Liver (tissue), 9 donors: Measurements from ENCODE around the gene TFDP1. TPM values are rescaled to one million over a fixed set of nuclear protein-coding genes. Genes with fewer than 3 reads are reported as not detected.

Source experiments
- DNase-seq: peaks from one replicate; pipeline ENCODE4 v3.0.0-alpha.2; 2017; ENCODE audit warnings: low spot score
- H3K27ac ChIP-seq, 2 donors: one replicate each; pipeline ENCODE4 v1.7.0; 2013; ENCODE audit warnings: inconsistent platforms in 2 of 2, low read length in 2 of 2, control low read depth in 1 of 2, low read depth in 1 of 2, mild to moderate bottlenecking in 1 of 2
- H3K27me3 ChIP-seq, 4 donors: one replicate each; pipeline versions ENCODE4 v1.6.1 to v1.7.0; 2013; ENCODE audit warnings: low read length in 3 of 4, inconsistent platforms in 1 of 4, mild to moderate bottlenecking in 1 of 4, moderate library complexity in 1 of 4; ENCODE audit not compliant: control insufficient read depth in 4 of 4, insufficient read depth in 4 of 4
- H3K36me3 ChIP-seq, 4 donors: one replicate each; pipeline versions ENCODE4 v1.6.1 to v1.7.0; 2013; ENCODE audit warnings: low read length in 3 of 4, mild to moderate bottlenecking in 3 of 4, low read depth in 1 of 4, moderate library complexity in 1 of 4; ENCODE audit not compliant: control insufficient read depth in 4 of 4, insufficient read depth in 3 of 4
- H3K4me1 ChIP-seq, 4 donors: one replicate each; pipeline versions ENCODE4 v1.6.1 to v1.7.0; 2013; ENCODE audit warnings: low read length in 3 of 4, mild to moderate bottlenecking in 3 of 4, moderate library complexity in 1 of 4; ENCODE audit not compliant: control insufficient read depth in 4 of 4, insufficient read depth in 4 of 4
- H3K4me3 ChIP-seq, 3 donors: one replicate each; pipeline versions ENCODE4 v1.6.1 to v1.7.0; 2013; ENCODE audit warnings: low read length in 3 of 3, control low read depth in 1 of 3, low read depth in 1 of 3, mild to moderate bottlenecking in 1 of 3
- H3K9ac ChIP-seq, 2 donors: one replicate each; pipeline ENCODE4 v1.7.0; 2013; ENCODE audit warnings: low read length in 2 of 2, mild to moderate bottlenecking in 2 of 2, moderate library complexity in 2 of 2, control low read depth in 1 of 2, low read depth in 1 of 2
- H3K9me3 ChIP-seq, 4 donors: one replicate each; pipeline versions ENCODE4 v1.6.1 to v1.7.0; 2013; ENCODE audit warnings: low read length in 3 of 4; ENCODE audit not compliant: control insufficient read depth in 4 of 4
- EGR1 ChIP-seq, 2 donors: IDR thresholded peaks; 2 replicates each; pipeline ENCODE4 v1.6.1; 2016 to 2018; ENCODE audit warnings: antibody characterized with exemption in 2 of 2, low read depth in 2 of 2
- FOXA1 ChIP-seq: IDR thresholded peaks from 2 replicates; pipeline ENCODE4 v1.6.1; 2016; ENCODE audit warnings: antibody characterized with exemption
- FOXA2 ChIP-seq: IDR thresholded peaks from 2 replicates; pipeline ENCODE4 v1.6.1; 2016; ENCODE audit warnings: antibody characterized with exemption
- GABPA ChIP-seq, 2 donors: IDR thresholded peaks in 1 of 2; conservative IDR thresholded peaks in 1 of 2; 2 replicates each; pipeline ENCODE4 v1.6.1; 2016; ENCODE audit warnings: antibody characterized with exemption in 2 of 2, mild to moderate bottlenecking in 1 of 2, moderate library complexity in 1 of 2
- HNF4A ChIP-seq, 2 donors: conservative IDR thresholded peaks; 2 replicates each; pipeline ENCODE4 v1.6.1; 2016; ENCODE audit warnings: antibody characterized with exemption in 2 of 2, mild to moderate bottlenecking in 2 of 2
- JUND ChIP-seq, 2 donors: IDR thresholded peaks; 2 replicates each; pipeline ENCODE4 v1.6.1; 2016; ENCODE audit warnings: antibody characterized with exemption in 2 of 2
- RAD21 ChIP-seq, 2 donors: IDR thresholded peaks; 2 replicates each; pipeline ENCODE4 v1.6.1; 2016; ENCODE audit warnings: antibody characterized with exemption in 2 of 2, mild to moderate bottlenecking in 2 of 2
- SP1 ChIP-seq: IDR thresholded peaks from 2 replicates; pipeline ENCODE4 v1.6.1; 2018; ENCODE audit warnings: antibody characterized with exemption, mild to moderate bottlenecking
- TAF1 ChIP-seq: conservative IDR thresholded peaks from 2 replicates; pipeline ENCODE4 v1.6.1; 2016; ENCODE audit warnings: antibody characterized with exemption, mild to moderate bottlenecking
- WGBS: extraction: QIAGEN DNeasy Blood & Tissue Kit; methylation state at CpG from one replicate; pipeline ENCODE4 v1.1.7; 2013; 5-methylcytosine and 5-hydroxymethylcytosine counted together
- polyA plus RNA-seq, 2 donors: library from polyadenylated mRNA; stranded (reverse) in 1 of 2; unstranded in 1 of 2; fragments of 200-250 nt in 1 of 2; fragments of >200 nt in 1 of 2; fragmentation: Nextera tagmentation in 1 of 2; extraction: Ambion mirVana in 1 of 2; gene quantifications; one replicate each; pipeline versions ENCODE4 v1.2.1 to v1.2.3, GENCODE V29; 2013 to 2015
- total RNA-seq, 2 donors: library from RNA; depleted of rRNA; stranded (reverse); fragments of >200 nt; gene quantifications; one replicate each; pipeline ENCODE4 v1.2.3, GENCODE V29; 2014
- TF ChIP-seq, protein P1 (sequence below): fragments of 150-350 bp; IDR thresholded peaks from 2 replicates; pipeline ENCODE4 v1.5.1; 2017; ENCODE audit warnings: improper control_type of control experiment, low read depth, low read length; ENCODE audit not compliant: missing input control
- TF ChIP-seq, protein P2 (sequence below): IDR thresholded peaks from 2 replicates; pipeline ENCODE4 v1.6.1; 2016; ENCODE audit warnings: antibody characterized with exemption
- TF ChIP-seq, protein P3 (sequence below): IDR thresholded peaks from 2 replicates; pipeline ENCODE4 v1.6.1; 2016; ENCODE audit warnings: antibody characterized with exemption, mild to moderate bottlenecking
- donor health status: healthy.
- donor health status: healthy.
- donor health status: healthy.
- donor health status: healthy.
- donor health status: healthy.

Gene TFDP1
- total and polyA plus RNA-seq, 4 donors, result 9.9 to 140 (median 17.8) TPM

GRCh38 chr13:113596321-113597200, 12.0 kb downstream of the TFDP1 start:
- TF ChIP-seq, protein P1, sequence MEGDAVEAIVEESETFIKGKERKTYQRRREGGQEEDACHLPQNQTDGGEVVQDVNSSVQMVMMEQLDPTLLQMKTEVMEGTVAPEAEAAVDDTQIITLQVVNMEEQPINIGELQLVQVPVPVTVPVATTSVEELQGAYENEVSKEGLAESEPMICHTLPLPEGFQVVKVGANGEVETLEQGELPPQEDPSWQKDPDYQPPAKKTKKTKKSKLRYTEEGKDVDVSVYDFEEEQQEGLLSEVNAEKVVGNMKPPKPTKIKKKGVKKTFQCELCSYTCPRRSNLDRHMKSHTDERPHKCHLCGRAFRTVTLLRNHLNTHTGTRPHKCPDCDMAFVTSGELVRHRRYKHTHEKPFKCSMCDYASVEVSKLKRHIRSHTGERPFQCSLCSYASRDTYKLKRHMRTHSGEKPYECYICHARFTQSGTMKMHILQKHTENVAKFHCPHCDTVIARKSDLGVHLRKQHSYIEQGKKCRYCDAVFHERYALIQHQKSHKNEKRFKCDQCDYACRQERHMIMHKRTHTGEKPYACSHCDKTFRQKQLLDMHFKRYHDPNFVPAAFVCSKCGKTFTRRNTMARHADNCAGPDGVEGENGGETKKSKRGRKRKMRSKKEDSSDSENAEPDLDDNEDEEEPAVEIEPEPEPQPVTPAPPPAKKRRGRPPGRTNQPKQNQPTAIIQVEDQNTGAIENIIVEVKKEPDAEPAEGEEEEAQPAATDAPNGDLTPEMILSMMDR, result no peak
- TF ChIP-seq, protein P2, sequence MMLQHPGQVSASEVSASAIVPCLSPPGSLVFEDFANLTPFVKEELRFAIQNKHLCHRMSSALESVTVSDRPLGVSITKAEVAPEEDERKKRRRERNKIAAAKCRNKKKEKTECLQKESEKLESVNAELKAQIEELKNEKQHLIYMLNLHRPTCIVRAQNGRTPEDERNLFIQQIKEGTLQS, result no peak
- H3K36me3 ChIP-seq, result peaks cover 0 to 24% (median 9%) of the 10 kb centered on the region in 4 donors
- no peaks in the 10 kb centered on the region for H3K27me3 ChIP-seq
- peak; percentile 22 for DNase-seq
- H3K27ac ChIP-seq, result no peak overlapping the region
- 97% methylated on average over 27 of the region's 27 CpGs for WGBS
- no peak overlapping the region for H3K4me3 ChIP-seq
- H3K9ac ChIP-seq, result no peak overlapping the region
- no peaks in the 10 kb centered on the region for H3K4me1 ChIP-seq
- H3K9me3 ChIP-seq, result no peaks in the 10 kb centered on the region

DNA sequence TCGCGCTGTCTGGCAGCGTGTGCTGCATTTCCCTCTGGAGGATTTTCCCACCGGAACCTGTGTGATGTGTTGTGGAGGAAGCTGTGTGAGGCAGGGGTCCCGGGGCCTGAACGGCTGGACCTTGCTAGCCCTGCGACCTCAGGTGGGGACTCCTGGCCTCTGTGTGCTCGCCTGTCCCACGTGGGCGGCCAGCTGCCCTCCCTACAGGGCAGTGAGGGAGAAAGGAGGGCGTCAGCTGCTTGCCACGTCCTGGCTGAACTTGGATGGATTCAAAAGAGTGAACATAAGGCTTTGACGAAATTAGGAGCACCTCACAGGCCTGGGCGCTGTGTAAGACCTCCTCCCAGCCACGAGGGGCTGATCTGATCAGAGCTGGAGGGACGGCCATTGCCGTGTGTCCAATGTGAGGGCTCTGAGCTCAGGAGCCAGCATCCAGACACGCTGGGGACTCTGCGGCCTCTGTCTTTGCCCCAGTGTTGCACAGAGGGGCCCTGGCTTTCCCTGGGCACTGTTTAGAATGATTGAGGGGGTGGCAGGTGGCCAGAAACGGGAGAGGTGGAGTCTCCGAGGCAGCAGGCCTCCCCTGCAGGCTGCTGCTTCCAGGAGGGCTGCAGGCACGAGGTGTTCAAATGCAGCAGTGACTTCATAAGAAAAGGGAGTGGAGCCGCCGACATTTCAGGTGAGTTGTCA, 13.0 kb downstream of the TFDP1 start:
- Histone ChIP-seq H3K4me1 (no peaks in the 10 kb centered on the region), H3K4me3 (no peak overlapping the region), H3K9ac (no peak overlapping the region), H3K9me3 (no peaks in the 10 kb centered on the region), H3K27me3 (no peaks in the 10 kb centered on the region), H3K27ac (no peak overlapping the region), H3K36me3 (peaks cover 0 to 24% (median 8%) of the 10 kb centered on the region in 4 donors)
- 96% methylated on average over 24 of the region's 24 CpGs for WGBS
- no peak for DNase-seq
- TF ChIP-seq HNF4A (conservative IDR thresholded peaks at IDR 0.05) (no peak), EGR1 (IDR thresholded peaks at IDR 0.05; ENCODE audit: low read depth in 2 of 2) (no peak), GABPA (IDR thresholded peaks at IDR 0.05 in 1 of 2, conservative IDR thresholded peaks at IDR 0.05 in 1 of 2) (no peak), FOXA1 (no peak), JUND (IDR thresholded peaks at IDR 0.05) (no peak), FOXA2 (no peak)

- Histone ChIP-seq H3K27ac (no peak overlapping the region), H3K9ac (no peak overlapping the region), H3K4me1 (no peaks in the 10 kb centered on the region), H3K9me3 (no peaks in the 10 kb centered on the region), H3K4me3 (no peak overlapping the region), H3K27me3 (no peaks in the 10 kb centered on the region), H3K36me3 (peaks cover 0 to 24% (median 7%) of the 10 kb centered on the region in 4 donors)
- 94% methylated on average over 5 of the region's 5 CpGs for WGBS
- TF ChIP-seq TAF1 (no peak), GABPA (IDR thresholded peaks at IDR 0.05 in 1 of 2, conservative IDR thresholded peaks at IDR 0.05 in 1 of 2) (no peak)
- DNase-seq, result no peak
Measured at GRCh38 chr13:113598081-113598410, 13.5 kb downstream of the TFDP1 start.

GRCh38 chr13:113598481-113598880, 13.9 kb downstream of the TFDP1 start:
- Histone ChIP-seq H3K27ac (no peak overlapping the region), H3K9me3 (no peaks in the 10 kb centered on the region), H3K4me3 (no peak overlapping the region), H3K4me1 (no peaks in the 10 kb centered on the region), H3K9ac (no peak overlapping the region), H3K27me3 (no peaks in the 10 kb centered on the region), H3K36me3 (peaks cover 0 to 24% (median 7%) of the 10 kb centered on the region in 4 donors)
- WGBS, result 98% methylated on average over 13 of the region's 13 CpGs
- TF ChIP-seq SP1, result no peak
- TF ChIP-seq, protein P2, result no peak
- TF ChIP-seq, protein P3, sequence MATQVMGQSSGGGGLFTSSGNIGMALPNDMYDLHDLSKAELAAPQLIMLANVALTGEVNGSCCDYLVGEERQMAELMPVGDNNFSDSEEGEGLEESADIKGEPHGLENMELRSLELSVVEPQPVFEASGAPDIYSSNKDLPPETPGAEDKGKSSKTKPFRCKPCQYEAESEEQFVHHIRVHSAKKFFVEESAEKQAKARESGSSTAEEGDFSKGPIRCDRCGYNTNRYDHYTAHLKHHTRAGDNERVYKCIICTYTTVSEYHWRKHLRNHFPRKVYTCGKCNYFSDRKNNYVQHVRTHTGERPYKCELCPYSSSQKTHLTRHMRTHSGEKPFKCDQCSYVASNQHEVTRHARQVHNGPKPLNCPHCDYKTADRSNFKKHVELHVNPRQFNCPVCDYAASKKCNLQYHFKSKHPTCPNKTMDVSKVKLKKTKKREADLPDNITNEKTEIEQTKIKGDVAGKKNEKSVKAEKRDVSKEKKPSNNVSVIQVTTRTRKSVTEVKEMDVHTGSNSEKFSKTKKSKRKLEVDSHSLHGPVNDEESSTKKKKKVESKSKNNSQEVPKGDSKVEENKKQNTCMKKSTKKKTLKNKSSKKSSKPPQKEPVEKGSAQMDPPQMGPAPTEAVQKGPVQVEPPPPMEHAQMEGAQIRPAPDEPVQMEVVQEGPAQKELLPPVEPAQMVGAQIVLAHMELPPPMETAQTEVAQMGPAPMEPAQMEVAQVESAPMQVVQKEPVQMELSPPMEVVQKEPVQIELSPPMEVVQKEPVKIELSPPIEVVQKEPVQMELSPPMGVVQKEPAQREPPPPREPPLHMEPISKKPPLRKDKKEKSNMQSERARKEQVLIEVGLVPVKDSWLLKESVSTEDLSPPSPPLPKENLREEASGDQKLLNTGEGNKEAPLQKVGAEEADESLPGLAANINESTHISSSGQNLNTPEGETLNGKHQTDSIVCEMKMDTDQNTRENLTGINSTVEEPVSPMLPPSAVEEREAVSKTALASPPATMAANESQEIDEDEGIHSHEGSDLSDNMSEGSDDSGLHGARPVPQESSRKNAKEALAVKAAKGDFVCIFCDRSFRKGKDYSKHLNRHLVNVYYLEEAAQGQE, result no peak
- TF ChIP-seq RAD21 (IDR thresholded peaks at IDR 0.05), result no peak
- DNase-seq, result no peak
